ENCODE data around the gene ROM1. TPM values are rescaled to one million over a fixed set of nuclear protein-coding genes. Genes with fewer than 3 reads are reported as not detected.

ROM1 gene
- total and polyA plus RNA-seq, 2 donors from 2014 or later: 7.9 to 11.1 TPM

GRCh38 chr11:62645946-62646824 is 33.1 kb downstream of the ROM1 start, which contains the start of gene GANAB:
Gene GANAB (minus strand): TSS chr11:62646613. CDS start chr11:62646599, 14 bp downstream.
- H3K4me3 ChIP-seq (ENCODE audit: low read length in 3 of 3): peak within 1 kb of the TSS; percentile 86 to 95 (median 93)
- TF ChIP-seq, protein P1, sequence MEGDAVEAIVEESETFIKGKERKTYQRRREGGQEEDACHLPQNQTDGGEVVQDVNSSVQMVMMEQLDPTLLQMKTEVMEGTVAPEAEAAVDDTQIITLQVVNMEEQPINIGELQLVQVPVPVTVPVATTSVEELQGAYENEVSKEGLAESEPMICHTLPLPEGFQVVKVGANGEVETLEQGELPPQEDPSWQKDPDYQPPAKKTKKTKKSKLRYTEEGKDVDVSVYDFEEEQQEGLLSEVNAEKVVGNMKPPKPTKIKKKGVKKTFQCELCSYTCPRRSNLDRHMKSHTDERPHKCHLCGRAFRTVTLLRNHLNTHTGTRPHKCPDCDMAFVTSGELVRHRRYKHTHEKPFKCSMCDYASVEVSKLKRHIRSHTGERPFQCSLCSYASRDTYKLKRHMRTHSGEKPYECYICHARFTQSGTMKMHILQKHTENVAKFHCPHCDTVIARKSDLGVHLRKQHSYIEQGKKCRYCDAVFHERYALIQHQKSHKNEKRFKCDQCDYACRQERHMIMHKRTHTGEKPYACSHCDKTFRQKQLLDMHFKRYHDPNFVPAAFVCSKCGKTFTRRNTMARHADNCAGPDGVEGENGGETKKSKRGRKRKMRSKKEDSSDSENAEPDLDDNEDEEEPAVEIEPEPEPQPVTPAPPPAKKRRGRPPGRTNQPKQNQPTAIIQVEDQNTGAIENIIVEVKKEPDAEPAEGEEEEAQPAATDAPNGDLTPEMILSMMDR (IDR thresholded peaks at IDR 0.05; ENCODE audit: borderline replicate concordance, extremely low read depth, insufficient read depth): peak; percentile 1
- H3K27ac ChIP-seq (ENCODE audit: low read depth in 2 of 2, low read length in 2 of 2): peak within 1 kb of the TSS; percentile 82 to 91
- H3K9me3 ChIP-seq (ENCODE audit: control insufficient read depth in 2 of 3, insufficient read depth in 1 of 3, low read length in 3 of 3): no peaks in the 10 kb centered on the region
- intact Hi-C loops (cut with DNase I): no loop called here
- FAIRE-seq (peak; percentile 66), DNase-seq (peak; percentile 99 to 100 (median 99))
- H3K27me3 ChIP-seq (ENCODE audit: control insufficient read depth, insufficient read depth, low read length): no peaks in the 10 kb centered on the region
- peak within 1 kb of the TSS; percentile 89 to 94 (median 91) for H3K9ac ChIP-seq (ENCODE audit: low read length in 3 of 3)
- H3K4me1 ChIP-seq (ENCODE audit: control insufficient read depth in 2 of 3, insufficient read depth in 2 of 3, low read depth in 1 of 3, low read length in 3 of 3): peaks cover 0 to 13% (median 2%) of the 10 kb centered on the region in 3 donors
- H3K36me3 ChIP-seq (ENCODE audit: control insufficient read depth in 2 of 3, insufficient read depth in 3 of 3, low read length in 3 of 3): peaks cover 0 to 31% (median 5%) of the 10 kb centered on the region in 3 donors

- H3K9me3 ChIP-seq (ENCODE audit: control insufficient read depth in 2 of 3, insufficient read depth in 1 of 3, low read length in 3 of 3): no peaks in the 10 kb centered on the region
- no peaks in the 10 kb centered on the region for H3K27me3 ChIP-seq (ENCODE audit: control insufficient read depth, insufficient read depth, low read length)
- peak overlapping the region; percentile 4 to 39 (median 34) for H3K4me3 ChIP-seq (ENCODE audit: low read length in 3 of 3)
- H3K4me1 ChIP-seq (ENCODE audit: control insufficient read depth in 2 of 3, insufficient read depth in 2 of 3, low read depth in 1 of 3, low read length in 3 of 3): peaks cover 0 to 16% (median 2%) of the 10 kb centered on the region in 3 donors
- peak overlapping the region in 1 of 2 donors; percentile 37 for H3K27ac ChIP-seq (ENCODE audit: low read depth in 2 of 2, low read length in 2 of 2)
- DNase-seq (peak in 2 of 5 donors; percentile 65 to 83), FAIRE-seq (no peak)
- peak overlapping the region in 2 of 3 donors; percentile 12 to 65 for H3K9ac ChIP-seq (ENCODE audit: low read length in 3 of 3)
- intact Hi-C loops (cut with DNase I): no loop called here
- TF ChIP-seq, protein P1 (IDR thresholded peaks at IDR 0.05; ENCODE audit: borderline replicate concordance, extremely low read depth, insufficient read depth): no peak
- H3K36me3 ChIP-seq (ENCODE audit: control insufficient read depth in 2 of 3, insufficient read depth in 3 of 3, low read length in 3 of 3): peaks cover 0 to 31% (median 5%) of the 10 kb centered on the region in 3 donors
Measured at GRCh38 chr11:62646825-62647608, 34.0 kb downstream of the ROM1 start.

DNA sequence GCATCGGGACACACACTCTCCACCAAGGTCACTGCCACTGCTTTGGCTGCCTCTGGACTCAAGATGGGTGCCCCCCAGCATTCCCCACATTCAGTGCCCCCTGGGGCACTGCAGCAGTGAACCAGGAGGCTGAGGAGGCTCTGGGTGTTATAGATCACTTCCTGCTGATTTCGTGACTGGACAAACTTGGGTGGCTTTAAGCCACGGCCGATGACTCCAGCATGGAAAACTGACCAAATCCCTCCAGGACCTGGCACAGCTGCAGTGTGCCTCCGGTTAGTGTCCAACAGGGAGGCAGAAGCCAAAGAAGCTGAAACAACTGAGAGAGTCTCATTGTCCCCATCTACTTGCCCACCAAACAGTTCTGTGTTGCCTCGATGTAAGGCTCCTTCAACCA is 34.5 kb downstream of the ROM1 start:
- TF ChIP-seq, protein P1 (IDR thresholded peaks at IDR 0.05; ENCODE audit: borderline replicate concordance, extremely low read depth, insufficient read depth): no peak
- intact Hi-C loops (cut with DNase I): no loop called here
- no peak for DNase-seq
- Histone ChIP-seq H3K27me3 (ENCODE audit: control insufficient read depth, insufficient read depth, low read length) (no peaks in the 10 kb centered on the region), H3K4me3 (ENCODE audit: low read length in 3 of 3) (no peak overlapping the region), H3K36me3 (ENCODE audit: control insufficient read depth in 2 of 3, insufficient read depth in 3 of 3, low read length in 3 of 3) (peaks cover 0 to 30% (median 5%) of the 10 kb centered on the region in 3 donors), H3K27ac (ENCODE audit: low read depth in 2 of 2, low read length in 2 of 2) (no peak overlapping the region), H3K9ac (ENCODE audit: low read length in 3 of 3) (no peak overlapping the region), H3K4me1 (ENCODE audit: control insufficient read depth in 2 of 3, insufficient read depth in 2 of 3, low read depth in 1 of 3, low read length in 3 of 3) (peaks cover 0 to 20% (median 7%) of the 10 kb centered on the region in 3 donors), H3K9me3 (ENCODE audit: control insufficient read depth in 2 of 3, insufficient read depth in 1 of 3, low read length in 3 of 3) (no peaks in the 10 kb centered on the region)
- FAIRE-seq: no peak

All from kidney (tissue), 14 donors.